Stimulated activated CD4-positive, alpha-beta T cell treated with anti-CD3 and anti-CD28 coated beads, Interleukin-4, amount 100 ng/mL, for 1 hour (primary cell): ENCODE results near the gene SOSTDC1.
"Not testable (repeated sequence)": the region's sequence is repeated elsewhere in the genome, so short reads cannot be mapped to it uniquely, and the experiment has no call there.

Source experiments
- DNase-seq: peaks from one replicate; pipeline ENCODE4 v3.0.0-alpha.2; 2020

Gene SOSTDC1

GRCh38 chr7:16460789-16461493 is 4.6 kb downstream of the SOSTDC1 start:
- no peak for DNase-seq

DNA sequence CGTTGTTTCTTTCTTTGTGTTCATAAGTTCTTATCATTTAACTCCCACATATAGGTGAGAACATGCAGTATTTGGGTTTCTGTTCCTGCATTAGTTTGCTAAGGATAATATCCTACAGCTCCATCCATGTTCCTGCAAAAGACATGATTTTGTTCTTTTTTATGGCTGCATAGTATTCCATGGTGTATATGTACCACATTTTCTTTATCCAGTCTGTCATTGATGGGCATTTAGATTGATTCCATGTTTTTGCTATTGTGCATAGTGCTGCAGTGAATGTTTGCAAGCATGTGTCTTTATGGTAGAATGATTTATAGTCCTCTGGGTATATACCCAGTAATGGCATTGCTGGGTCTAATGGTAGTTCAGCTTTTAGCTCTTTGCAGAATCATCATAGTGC is 9.2 kb downstream of the SOSTDC1 start:
- DNase-seq = not testable (repeated sequence)

GRCh38 chr7:16455591-16455990 is 9.9 kb downstream of the SOSTDC1 start:
- DNase-seq = no peak

DNA sequence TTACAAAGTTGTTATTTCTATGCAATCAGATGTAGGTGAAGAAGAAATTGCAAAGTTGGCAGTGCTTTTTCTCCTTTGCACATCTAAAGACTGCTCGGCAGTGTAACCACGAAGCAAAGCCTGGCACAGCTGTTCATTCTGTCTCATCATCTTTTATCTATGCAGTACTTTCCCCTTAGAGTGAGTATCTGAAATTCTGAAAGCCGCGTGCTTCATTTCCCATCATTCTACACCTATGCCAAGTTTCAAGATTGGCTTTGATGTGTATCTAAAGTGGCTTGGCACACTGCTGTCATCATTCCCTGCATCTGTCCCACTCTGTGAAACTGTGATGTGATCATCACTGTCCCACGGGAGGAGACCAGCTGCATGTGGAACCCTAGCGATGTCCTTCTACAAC is 15.2 kb downstream of the SOSTDC1 start:
- DNase-seq = no peak

GRCh38 chr7:16447876-16448275 is 17.7 kb downstream of the SOSTDC1 start:
- no peak for DNase-seq

GRCh38 chr7:16446508-16446907 is 19.0 kb downstream of the SOSTDC1 start:
- DNase-seq = no peak

GRCh38 chr7:16443871-16444270 is 21.7 kb downstream of the SOSTDC1 start:
- not testable (repeated sequence) for DNase-seq

DNA sequence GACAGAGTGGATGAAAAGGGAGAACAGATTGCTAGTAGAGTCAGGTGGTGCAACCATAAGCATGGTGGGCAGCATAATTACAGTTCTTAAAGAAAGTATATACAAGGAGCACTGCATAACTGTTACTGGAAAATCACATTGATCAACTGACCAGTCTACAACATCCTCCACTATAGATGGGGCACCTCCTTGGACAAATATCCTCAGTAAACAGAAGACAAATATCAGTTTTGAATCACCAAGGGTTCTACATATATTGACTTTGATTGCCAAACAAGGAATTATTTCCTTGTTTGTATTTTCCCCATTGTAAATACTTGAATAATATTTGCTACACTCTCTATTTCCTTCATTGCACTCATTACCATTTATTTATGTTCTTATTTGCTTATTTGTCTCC is 26.6 kb downstream of the SOSTDC1 start:
- DNase-seq = no peak

GRCh38 chr7:16436306-16436705 is 29.2 kb downstream of the SOSTDC1 start:
- no peak for DNase-seq

GRCh38 chr7:16433568-16434122 is 31.9 kb downstream of the SOSTDC1 start:
- no peak for DNase-seq

GRCh38 chr7:16432425-16432731 is 33.2 kb downstream of the SOSTDC1 start:
- no peak for DNase-seq

GRCh38 chr7:16431646-16432424 is 33.7 kb downstream of the SOSTDC1 start:
- DNase-seq = no peak

- DNase-seq = no peak
These were observed 35.4 kb downstream of the SOSTDC1 start for GRCh38 chr7:16430133-16430532.

- no peak for DNase-seq
These were observed 36.9 kb downstream of the SOSTDC1 start for GRCh38 chr7:16428672-16429071.

DNA sequence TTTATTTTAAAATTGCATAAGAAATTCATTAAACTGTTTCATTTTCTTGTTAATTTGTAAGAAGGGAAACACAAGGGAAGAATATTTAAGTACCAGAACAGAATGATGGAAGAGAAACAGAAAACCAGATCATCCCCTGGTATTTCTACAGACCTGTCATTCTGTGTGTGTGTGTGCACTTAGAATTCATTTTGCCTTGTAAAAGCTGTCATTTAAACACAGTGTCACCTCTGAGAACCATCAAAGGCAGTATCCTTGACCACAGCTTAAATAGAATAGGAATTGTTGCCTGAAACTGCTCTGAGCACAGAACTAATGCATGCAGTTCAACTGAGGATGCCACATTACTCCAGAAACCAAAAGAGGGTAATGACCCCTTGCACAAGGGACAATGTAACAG is 37.4 kb downstream of the SOSTDC1 start:
- no peak for DNase-seq

GRCh38 chr7:16423761-16424160 is 41.8 kb downstream of the SOSTDC1 start:
- no peak for DNase-seq

DNA sequence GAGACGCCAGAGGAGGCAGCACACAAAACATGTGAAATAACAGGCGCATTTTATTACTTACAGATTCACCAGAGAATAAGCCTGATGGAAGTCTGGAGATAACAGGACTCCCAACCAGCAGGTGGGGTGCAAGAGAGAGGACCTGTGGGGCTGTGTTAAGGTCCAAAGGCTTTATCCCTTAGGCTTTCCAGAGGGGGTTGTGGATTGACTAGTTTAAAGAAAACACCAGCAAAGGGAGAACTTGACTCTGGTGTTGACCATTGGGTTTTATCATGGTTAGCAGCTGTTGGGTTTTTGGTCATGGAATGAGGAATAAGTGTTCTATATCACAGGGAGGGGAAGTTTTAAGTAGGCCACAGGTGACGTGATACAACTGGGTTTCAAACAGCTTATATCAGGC is 42.6 kb downstream of the SOSTDC1 start:
- no peak for DNase-seq

DNA sequence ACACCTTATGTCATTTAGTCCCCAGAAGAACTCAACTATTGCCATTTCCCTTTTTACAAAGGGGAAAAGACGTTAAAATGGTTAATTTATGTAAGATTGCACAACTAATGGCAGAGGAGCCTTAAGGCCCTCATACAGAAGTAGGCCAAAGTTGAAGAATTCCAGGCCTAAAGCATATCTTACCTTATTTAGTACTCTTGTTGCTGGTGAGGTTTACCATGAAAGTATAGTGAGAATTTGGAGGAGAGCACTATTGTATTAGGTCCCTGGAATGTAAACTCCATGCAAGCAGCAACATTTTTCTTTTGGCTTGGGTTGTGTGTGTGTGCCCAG is 43.5 kb downstream of the SOSTDC1 start:
- DNase-seq = no peak

DNA sequence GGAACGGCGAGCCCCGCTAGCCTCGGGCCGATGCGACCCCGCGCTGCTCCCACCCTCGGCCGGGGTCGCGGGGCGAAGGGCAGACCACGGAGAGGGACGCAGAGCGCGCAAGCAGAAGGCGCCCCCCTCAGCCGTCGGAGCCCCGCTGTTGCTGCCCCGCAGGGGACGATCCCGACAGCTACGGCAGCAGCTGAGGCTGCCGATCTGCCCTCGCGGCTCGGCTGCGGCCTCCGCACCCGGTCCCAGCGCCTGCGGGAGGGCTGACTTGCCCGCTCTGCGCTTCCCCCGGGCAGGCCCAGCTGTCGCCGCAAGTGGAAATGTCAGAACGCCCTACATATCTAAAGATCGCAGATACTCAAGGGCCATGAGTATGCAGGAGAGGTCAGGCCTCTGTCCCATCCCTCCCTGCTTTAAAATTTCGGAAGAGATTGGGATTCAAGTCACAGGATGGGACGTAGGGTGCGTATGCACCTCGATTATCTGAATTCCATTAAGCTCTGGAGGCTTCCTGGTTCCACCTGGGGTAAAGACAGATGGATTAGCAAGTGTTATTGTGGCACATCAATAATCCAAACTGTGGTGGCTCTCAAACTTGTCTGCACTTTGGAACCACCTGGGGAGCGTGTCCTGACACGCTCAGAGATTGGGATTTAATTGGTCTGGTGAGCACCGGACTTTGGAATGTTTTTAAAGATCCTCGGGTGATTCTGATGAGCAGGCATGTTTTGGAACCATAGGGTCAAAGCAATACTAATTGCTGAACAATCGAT is 44.0 kb downstream of the SOSTDC1 start, which contains the start of gene CRPPA:
Gene CRPPA, minus strand, starts transcription at position 206 of the 770 bp plus-strand sequence. CDS start 216 bp downstream, outside the sequence.
- DNase-seq = peak; percentile 48

DNA sequence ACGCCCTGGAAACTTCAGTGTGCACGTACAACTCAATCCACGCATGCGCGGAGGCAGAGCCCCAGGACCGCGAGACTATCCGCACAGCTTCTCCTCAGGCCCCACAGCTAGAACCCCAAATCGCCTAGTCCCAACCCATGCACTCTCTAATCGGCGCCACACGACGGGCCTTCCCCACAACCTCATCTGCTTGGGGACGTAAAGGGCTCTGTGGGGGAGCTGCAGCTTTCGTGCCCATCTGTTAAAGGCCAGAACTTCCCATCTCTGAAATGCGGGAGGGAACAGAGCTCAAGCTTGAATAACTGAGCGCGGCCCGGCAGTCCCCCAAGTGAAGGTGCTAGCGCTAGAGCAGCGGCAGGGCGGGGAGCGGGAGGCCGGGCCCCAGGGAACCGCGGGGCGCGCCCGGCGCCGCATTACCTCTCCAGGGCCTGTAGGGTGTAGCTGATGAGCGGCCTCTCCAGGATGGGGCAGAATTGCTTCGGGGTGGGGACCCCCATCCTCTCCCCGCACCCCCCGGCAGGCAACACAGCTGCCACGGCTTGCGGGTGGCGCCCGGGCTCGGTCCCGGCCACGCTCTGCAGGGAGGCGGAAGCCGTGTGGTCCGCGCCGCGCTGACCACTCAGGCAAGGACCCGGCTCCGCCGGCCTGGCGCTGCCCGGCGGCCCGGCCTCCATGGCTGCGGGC is 44.7 kb downstream of the SOSTDC1 start:
- peak; percentile 82 for DNase-seq

DNA sequence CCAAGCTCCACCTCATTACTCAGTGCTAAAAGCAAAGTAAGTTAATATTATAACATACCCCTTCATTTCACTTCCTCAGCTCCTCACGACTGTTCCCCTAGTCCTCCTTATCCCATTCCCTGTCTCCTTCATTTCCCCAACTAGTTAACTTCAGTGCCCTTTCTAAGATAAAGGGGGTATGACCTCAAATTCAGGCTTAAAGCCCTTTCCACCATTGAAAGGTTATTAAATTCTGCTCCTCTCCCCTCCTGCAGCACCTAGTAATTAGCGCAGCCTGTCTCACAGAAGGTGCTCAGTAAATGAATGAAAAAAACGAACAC is 45.2 kb downstream of the SOSTDC1 start:
- DNase-seq = no peak

- DNase-seq = no peak
These were observed 45.7 kb downstream of the SOSTDC1 start for GRCh38 chr7:16419859-16420258.

GRCh38 chr7:16419126-16419525 is 46.4 kb downstream of the SOSTDC1 start:
- no peak for DNase-seq
